Subcutaneous abdominal adipose tissue (tissue), 5 donors: ENCODE data around the gene CDC16.

Experiments
- H3K27ac ChIP-seq: one replicate; pipeline ENCODE4 v1.7.0; 2013; ENCODE audit warnings: low read depth, mild to moderate bottlenecking, inconsistent platforms, low read length, moderate library complexity
- H3K27me3 ChIP-seq, 5 donors: one replicate each; pipeline ENCODE4 v1.7.0; 2013; ENCODE audit warnings: low read length in 5 of 5, inconsistent platforms in 1 of 5; ENCODE audit not compliant: control insufficient read depth in 5 of 5, insufficient read depth in 4 of 5
- H3K36me3 ChIP-seq, 5 donors: one replicate each; pipeline ENCODE4 v1.7.0; 2013; ENCODE audit warnings: low read length in 5 of 5; ENCODE audit not compliant: control insufficient read depth in 5 of 5, insufficient read depth in 5 of 5
- H3K4me1 ChIP-seq, 5 donors: one replicate each; pipeline ENCODE4 v1.7.0; 2013; ENCODE audit warnings: low read length in 5 of 5, mild to moderate bottlenecking in 3 of 5, moderate library complexity in 1 of 5; ENCODE audit not compliant: control insufficient read depth in 5 of 5, insufficient read depth in 5 of 5
- H3K4me3 ChIP-seq, 5 donors: one replicate each; pipeline ENCODE4 v1.7.0; 2013; ENCODE audit warnings: low read length in 5 of 5, low read depth in 1 of 5
- H3K9ac ChIP-seq, 5 donors: one replicate each; pipeline ENCODE4 v1.7.0; 2013; ENCODE audit warnings: low read length in 5 of 5, mild to moderate bottlenecking in 4 of 5, moderate library complexity in 3 of 5
- H3K9me3 ChIP-seq, 5 donors: one replicate each; pipeline ENCODE4 v1.7.0; 2013; ENCODE audit warnings: low read length in 5 of 5; ENCODE audit not compliant: control insufficient read depth in 5 of 5
- donor health status: healthy.
- donor health status: healthy.
- donor health status: healthy.
- donor health status: healthy.
- donor health status: healthy.

The CDC16 gene

GRCh38 chr13:114268344-114269280 is 33.9 kb downstream of the CDC16 start:
- H3K27me3 ChIP-seq = no peaks in the 10 kb centered on the region
- no peak overlapping the region for H3K27ac ChIP-seq
- no peak overlapping the region for H3K4me3 ChIP-seq
- peaks cover 0 to 13% (median 7%) of the 10 kb centered on the region in 5 donors for H3K4me1 ChIP-seq
- no peaks in the 10 kb centered on the region for H3K9me3 ChIP-seq
- peaks cover 22 to 86% (median 66%) of the 10 kb centered on the region in 5 donors for H3K36me3 ChIP-seq
- H3K9ac ChIP-seq = no peak overlapping the region

- Histone ChIP-seq H3K27ac (no peak overlapping the region), H3K9ac (no peak overlapping the region), H3K27me3 (no peaks in the 10 kb centered on the region), H3K9me3 (no peaks in the 10 kb centered on the region), H3K36me3 (peaks cover 20 to 84% (median 66%) of the 10 kb centered on the region in 5 donors), H3K4me1 (peaks cover 0 to 13% (median 7%) of the 10 kb centered on the region in 5 donors), H3K4me3 (no peak overlapping the region)
Measured at GRCh38 chr13:114269281-114269770, 34.6 kb downstream of the CDC16 start.

GRCh38 chr13:114272977-114273376 is 38.3 kb downstream of the CDC16 start:
- Histone ChIP-seq H3K4me3 (no peak overlapping the region), H3K4me1 (peaks cover 0 to 6% (median 2%) of the 10 kb centered on the region in 5 donors), H3K27ac (no peak overlapping the region), H3K9me3 (no peaks in the 10 kb centered on the region), H3K9ac (no peak overlapping the region), H3K27me3 (no peaks in the 10 kb centered on the region), H3K36me3 (peaks cover 16 to 68% (median 43%) of the 10 kb centered on the region in 5 donors)

GRCh38 chr13:114275304-114275703 is 40.6 kb downstream of the CDC16 start:
- no peaks in the 10 kb centered on the region for H3K27me3 ChIP-seq
- H3K9ac ChIP-seq = no peak overlapping the region
- H3K36me3 ChIP-seq = peaks cover 23 to 48% (median 24%) of the 10 kb centered on the region in 5 donors
- H3K4me1 ChIP-seq = peaks cover 1 to 7% (median 3%) of the 10 kb centered on the region in 5 donors
- no peak overlapping the region for H3K27ac ChIP-seq
- H3K4me3 ChIP-seq = no peak overlapping the region
- no peaks in the 10 kb centered on the region for H3K9me3 ChIP-seq

- Histone ChIP-seq H3K27me3 (no peaks in the 10 kb centered on the region), H3K27ac (no peak overlapping the region), H3K9ac (no peak overlapping the region), H3K36me3 (peaks cover 5 to 24% (median 14%) of the 10 kb centered on the region in 5 donors), H3K4me1 (peaks cover 0 to 34% (median 24%) of the 10 kb centered on the region in 5 donors), H3K4me3 (no peak overlapping the region), H3K9me3 (no peaks in the 10 kb centered on the region)
Measured at GRCh38 chr13:114279146-114279545, 44.4 kb downstream of the CDC16 start.

GRCh38 chr13:114279758-114280355 is 45.2 kb downstream of the CDC16 start:
- Histone ChIP-seq H3K9me3 (no peaks in the 10 kb centered on the region), H3K4me1 (peaks cover 0 to 39% (median 28%) of the 10 kb centered on the region in 5 donors), H3K9ac (no peak overlapping the region), H3K27me3 (no peaks in the 10 kb centered on the region), H3K27ac (peak overlapping the region; percentile 86), H3K36me3 (peaks cover 5 to 18% (median 8%) of the 10 kb centered on the region in 5 donors), H3K4me3 (no peak overlapping the region)

- no peaks in the 10 kb centered on the region for H3K9me3 ChIP-seq
- peak within 1 kb of the TSS; percentile 81 to 92 (median 86) for H3K9ac ChIP-seq
- H3K27me3 ChIP-seq = no peaks in the 10 kb centered on the region
- peak within 1 kb of the TSS; percentile 77 to 95 (median 84) for H3K4me3 ChIP-seq
- H3K36me3 ChIP-seq = peaks cover 3 to 15% (median 7%) of the 10 kb centered on the region in 5 donors
- H3K27ac ChIP-seq = peak within 1 kb of the TSS; percentile 86
- H3K4me1 ChIP-seq = peaks cover 0 to 36% (median 33%) of the 10 kb centered on the region in 5 donors
Measured at GRCh38 chr13:114281351-114282040, 46.8 kb downstream of the CDC16 start, which contains the start of gene UPF3A. TSS of gene UPF3A (plus strand) at chr13:114281601. CDS start at chr13:114281640, 39 bp downstream.

- peak overlapping the region; percentile 75 to 95 (median 84) for H3K4me3 ChIP-seq
- H3K9ac ChIP-seq = peak overlapping the region; percentile 81 to 87 (median 85)
- no peaks in the 10 kb centered on the region for H3K9me3 ChIP-seq
- H3K27ac ChIP-seq = peak overlapping the region; percentile 86
- H3K4me1 ChIP-seq = peaks cover 0 to 36% (median 33%) of the 10 kb centered on the region in 5 donors
- no peaks in the 10 kb centered on the region for H3K27me3 ChIP-seq
- peaks cover 7 to 19% (median 9%) of the 10 kb centered on the region in 5 donors for H3K36me3 ChIP-seq
Measured at GRCh38 chr13:114282041-114282670, 47.5 kb downstream of the CDC16 start.

GRCh38 chr13:114283576-114283975 is 48.9 kb downstream of the CDC16 start:
- peaks cover 2 to 26% (median 20%) of the 10 kb centered on the region in 5 donors for H3K36me3 ChIP-seq
- H3K4me1 ChIP-seq = peaks cover 0 to 36% (median 33%) of the 10 kb centered on the region in 5 donors
- H3K27ac ChIP-seq = peak overlapping the region; percentile 63
- H3K9ac ChIP-seq = peak overlapping the region in 1 of 5 donors; percentile 4
- no peak overlapping the region for H3K4me3 ChIP-seq
- H3K9me3 ChIP-seq = no peaks in the 10 kb centered on the region
- H3K27me3 ChIP-seq = no peaks in the 10 kb centered on the region
